Large intestine (tissue), 12 donors: ENCODE data around the gene DIP2C. TPM values are rescaled to one million over a fixed set of nuclear protein-coding genes. Genes with fewer than 3 reads are reported as not detected.

ENCODE experiments used
- DNase-seq, 2 donors: peaks; one replicate each; pipeline versions ENCODE4 v3.0.0 to v3.0.0-alpha.2; 2013
- H3K27ac ChIP-seq: one replicate; pipeline ENCODE4 v1.5.1; 2013; ENCODE audit warnings: low read length
- H3K27me3 ChIP-seq: 2 replicates; pipeline ENCODE4 v1.6.1; 2013; ENCODE audit warnings: low read length; ENCODE audit not compliant: control insufficient read depth, insufficient read depth
- H3K36me3 ChIP-seq: 2 replicates; pipeline ENCODE4 v1.6.1; 2013; ENCODE audit warnings: low read length; ENCODE audit not compliant: control insufficient read depth, insufficient read depth
- H3K4me1 ChIP-seq: one replicate; pipeline ENCODE4 v1.6.1; 2013; ENCODE audit warnings: low read length; ENCODE audit not compliant: control insufficient read depth, insufficient read depth
- H3K4me3 ChIP-seq: one replicate; pipeline ENCODE4 v1.5.1; 2013; ENCODE audit warnings: low read length
- H3K9me3 ChIP-seq: one replicate; pipeline ENCODE4 v1.6.1; 2013; ENCODE audit warnings: mild to moderate bottlenecking, low read depth, low read length, moderate library complexity; ENCODE audit not compliant: control insufficient read depth
- WGBS: methylation state at CpG from one replicate; pipeline ENCODE4 v1.1.5; 2013; ENCODE audit warnings: low lambda C conversion rate; ENCODE audit not compliant: insufficient coverage; 5-methylcytosine and 5-hydroxymethylcytosine counted together
- long read RNA-seq, 11 donors: transcript quantifications; one replicate each; lab custom pipeline, GENCODE V29; 2026
- polyA plus RNA-seq: library from polyadenylated mRNA; unstranded; fragments of 120-200 nt; gene quantifications from one replicate; pipeline ENCODE4 v1.2.1, GENCODE V29; 2013

Gene DIP2C, protein sequence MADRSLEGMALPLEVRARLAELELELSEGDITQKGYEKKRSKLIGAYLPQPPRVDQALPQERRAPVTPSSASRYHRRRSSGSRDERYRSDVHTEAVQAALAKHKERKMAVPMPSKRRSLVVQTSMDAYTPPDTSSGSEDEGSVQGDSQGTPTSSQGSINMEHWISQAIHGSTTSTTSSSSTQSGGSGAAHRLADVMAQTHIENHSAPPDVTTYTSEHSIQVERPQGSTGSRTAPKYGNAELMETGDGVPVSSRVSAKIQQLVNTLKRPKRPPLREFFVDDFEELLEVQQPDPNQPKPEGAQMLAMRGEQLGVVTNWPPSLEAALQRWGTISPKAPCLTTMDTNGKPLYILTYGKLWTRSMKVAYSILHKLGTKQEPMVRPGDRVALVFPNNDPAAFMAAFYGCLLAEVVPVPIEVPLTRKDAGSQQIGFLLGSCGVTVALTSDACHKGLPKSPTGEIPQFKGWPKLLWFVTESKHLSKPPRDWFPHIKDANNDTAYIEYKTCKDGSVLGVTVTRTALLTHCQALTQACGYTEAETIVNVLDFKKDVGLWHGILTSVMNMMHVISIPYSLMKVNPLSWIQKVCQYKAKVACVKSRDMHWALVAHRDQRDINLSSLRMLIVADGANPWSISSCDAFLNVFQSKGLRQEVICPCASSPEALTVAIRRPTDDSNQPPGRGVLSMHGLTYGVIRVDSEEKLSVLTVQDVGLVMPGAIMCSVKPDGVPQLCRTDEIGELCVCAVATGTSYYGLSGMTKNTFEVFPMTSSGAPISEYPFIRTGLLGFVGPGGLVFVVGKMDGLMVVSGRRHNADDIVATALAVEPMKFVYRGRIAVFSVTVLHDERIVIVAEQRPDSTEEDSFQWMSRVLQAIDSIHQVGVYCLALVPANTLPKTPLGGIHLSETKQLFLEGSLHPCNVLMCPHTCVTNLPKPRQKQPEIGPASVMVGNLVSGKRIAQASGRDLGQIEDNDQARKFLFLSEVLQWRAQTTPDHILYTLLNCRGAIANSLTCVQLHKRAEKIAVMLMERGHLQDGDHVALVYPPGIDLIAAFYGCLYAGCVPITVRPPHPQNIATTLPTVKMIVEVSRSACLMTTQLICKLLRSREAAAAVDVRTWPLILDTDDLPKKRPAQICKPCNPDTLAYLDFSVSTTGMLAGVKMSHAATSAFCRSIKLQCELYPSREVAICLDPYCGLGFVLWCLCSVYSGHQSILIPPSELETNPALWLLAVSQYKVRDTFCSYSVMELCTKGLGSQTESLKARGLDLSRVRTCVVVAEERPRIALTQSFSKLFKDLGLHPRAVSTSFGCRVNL (N-terminal part only)
- polyA plus RNA-seq: 16.5 TPM
- long read RNA-seq, donor 1, full-length matches to known transcripts: 1 of 1 reads
- long read RNA-seq, donor 1, partial matches to known transcripts: 0 of 1 reads
- long read RNA-seq, donor 1, other reads (novel, unspliced or antisense): 0 of 1 reads
- long read RNA-seq, donor 2: 0 reads
- long read RNA-seq, donor 3: 0 reads
- long read RNA-seq, donor 4: 0 reads
- long read RNA-seq, donor 5, full-length matches to known transcripts: 1 of 1 reads
- long read RNA-seq, donor 5, partial matches to known transcripts: 0 of 1 reads
- long read RNA-seq, donor 5, other reads (novel, unspliced or antisense): 0 of 1 reads
- long read RNA-seq, donor 6: 0 reads
- long read RNA-seq, donor 7: 0 reads
- long read RNA-seq, donor 8, full-length matches to known transcripts: 1 of 1 reads
- long read RNA-seq, donor 8, partial matches to known transcripts: 0 of 1 reads
- long read RNA-seq, donor 8, other reads (novel, unspliced or antisense): 0 of 1 reads
- long read RNA-seq, donor 9: 0 reads
- long read RNA-seq, donor 10: 0 reads
- long read RNA-seq, donor 11: 0 reads

DNA sequence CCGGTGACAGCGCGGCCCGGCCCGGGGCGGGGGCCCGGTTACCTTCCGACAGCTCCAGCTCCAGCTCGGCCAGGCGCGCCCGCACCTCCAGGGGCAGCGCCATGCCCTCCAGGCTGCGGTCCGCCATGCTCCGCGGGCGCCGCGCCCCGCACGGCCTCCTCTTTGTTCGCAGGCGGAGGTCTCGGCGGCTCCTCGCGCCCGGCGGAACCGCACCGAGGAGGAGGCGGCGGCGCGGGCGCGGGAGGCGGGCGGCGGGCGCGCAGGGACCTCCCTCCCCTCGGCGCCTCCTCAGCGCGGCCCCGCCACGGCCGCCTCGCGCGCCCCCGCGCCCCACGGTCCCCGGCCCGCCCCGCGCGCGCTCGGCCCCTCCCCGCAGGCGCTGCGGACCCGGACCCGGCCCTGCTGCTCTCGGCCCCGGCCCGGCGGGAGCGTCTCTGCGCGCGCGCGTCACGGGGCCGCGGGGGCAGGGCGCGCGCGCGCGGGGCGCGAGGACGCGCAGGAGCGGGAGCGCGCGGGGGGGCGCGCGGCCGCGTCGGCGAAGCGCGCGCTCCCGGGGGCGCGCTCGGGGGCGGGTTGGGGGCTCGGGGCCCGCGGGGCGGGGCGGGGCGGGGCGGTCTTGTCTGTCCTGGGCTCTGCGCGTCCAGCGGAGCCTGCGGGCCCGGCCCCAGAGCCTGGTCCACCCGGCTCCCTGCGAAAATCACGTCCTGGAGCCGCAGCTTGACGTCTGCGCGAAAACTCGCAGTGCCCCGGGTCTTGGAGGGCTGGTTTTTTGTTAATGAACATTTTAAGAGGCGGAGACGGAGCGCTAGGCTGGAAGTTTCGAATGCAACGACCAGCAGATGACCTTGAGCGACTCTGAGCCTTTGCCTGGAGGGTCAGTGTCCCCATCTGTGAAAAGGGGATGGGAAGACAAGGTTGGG, at the start of gene DIP2C:
TSS of gene DIP2C (minus strand) at position 217 of the 920 bp plus-strand sequence. CDS start at position 127, 90 bp downstream.
- no peaks in the 10 kb centered on the region for H3K27me3 ChIP-seq
- peak within 1 kb of the TSS; percentile 76 for H3K4me3 ChIP-seq
- no peaks in the 10 kb centered on the region for H3K36me3 ChIP-seq
- peak; percentile 64 to 84 for DNase-seq
- WGBS: no CpG with 5 or more reads among the region's 137 CpGs
- H3K9me3 ChIP-seq: peaks cover 4% of the 10 kb centered on the region
- H3K27ac ChIP-seq: peak within 1 kb of the TSS; percentile 83
- H3K4me1 ChIP-seq: peaks cover 11% of the 10 kb centered on the region

DNA sequence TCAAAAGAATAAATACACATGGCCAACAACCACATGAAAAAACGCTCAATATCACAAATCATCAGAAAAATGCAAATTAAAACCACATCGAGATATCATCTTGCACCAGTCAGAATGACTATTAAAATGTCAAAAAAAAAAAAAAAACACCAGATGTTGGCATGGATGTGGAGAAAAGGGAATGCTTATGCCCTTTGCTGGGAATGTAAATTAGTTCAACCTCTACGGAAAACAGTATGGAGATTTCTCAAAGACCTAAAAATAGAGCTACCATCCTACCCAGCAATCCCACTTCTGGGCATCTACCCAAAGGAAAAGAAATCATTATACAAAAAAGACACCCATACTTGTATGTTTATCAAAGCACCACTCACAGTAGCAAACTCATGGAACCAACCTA, 45.0 kb upstream of the DIP2C start:
- no peaks in the 10 kb centered on the region for H3K27me3 ChIP-seq
- no CpG with 5 or more reads among the region's 3 CpGs for WGBS
- H3K4me1 ChIP-seq: no peaks in the 10 kb centered on the region
- H3K4me3 ChIP-seq: no peak overlapping the region
- no peaks in the 10 kb centered on the region for H3K36me3 ChIP-seq
- peaks cover 6% of the 10 kb centered on the region for H3K9me3 ChIP-seq
- DNase-seq: no peak
- H3K27ac ChIP-seq: no peak overlapping the region

- H3K27me3 ChIP-seq: no peaks in the 10 kb centered on the region
- no peak overlapping the region for H3K4me3 ChIP-seq
- no peak overlapping the region for H3K27ac ChIP-seq
- no peaks in the 10 kb centered on the region for H3K36me3 ChIP-seq
- H3K4me1 ChIP-seq: no peaks in the 10 kb centered on the region
- DNase-seq: no peak
- 72% methylated on average over 3 of the region's 9 CpGs for WGBS
- H3K9me3 ChIP-seq: peaks cover 6% of the 10 kb centered on the region
Measured at GRCh38 chr10:733086-733485, 43.6 kb upstream of the DIP2C start.

GRCh38 chr10:729213-729612, 39.7 kb upstream of the DIP2C start:
- no peak for DNase-seq
- no peak overlapping the region for H3K27ac ChIP-seq
- no peaks in the 10 kb centered on the region for H3K36me3 ChIP-seq
- no peaks in the 10 kb centered on the region for H3K4me1 ChIP-seq
- peaks cover 6% of the 10 kb centered on the region for H3K9me3 ChIP-seq
- H3K4me3 ChIP-seq: no peak overlapping the region
- no CpG with 5 or more reads among the region's 8 CpGs for WGBS
- H3K27me3 ChIP-seq: no peaks in the 10 kb centered on the region

DNA sequence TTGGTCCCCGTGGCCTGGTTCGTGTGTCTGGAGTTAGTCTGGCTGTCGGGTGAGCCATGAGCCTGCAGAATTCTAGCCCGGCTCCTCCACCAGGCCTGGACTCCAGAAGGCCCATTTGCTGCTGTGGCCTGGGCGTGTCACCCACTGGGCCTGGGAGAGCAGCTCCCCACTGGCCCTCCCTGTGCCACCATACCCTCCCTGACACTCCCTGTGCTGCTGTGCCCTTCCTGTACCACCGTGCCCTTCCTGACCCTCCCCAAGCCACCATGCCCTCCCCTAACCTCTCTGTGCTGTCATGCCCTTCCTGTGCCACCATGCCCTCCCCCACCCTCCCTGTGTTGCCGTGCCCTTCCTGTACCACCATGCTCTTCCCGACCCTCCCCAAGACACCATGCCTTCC, 39.1 kb upstream of the DIP2C start:
- no peaks in the 10 kb centered on the region for H3K4me1 ChIP-seq
- no peaks in the 10 kb centered on the region for H3K27me3 ChIP-seq
- H3K36me3 ChIP-seq: no peaks in the 10 kb centered on the region
- H3K27ac ChIP-seq: no peak overlapping the region
- no peak overlapping the region for H3K4me3 ChIP-seq
- H3K9me3 ChIP-seq: peaks cover 6% of the 10 kb centered on the region
- WGBS: no CpG with 5 or more reads among the region's 8 CpGs
- no peak for DNase-seq

GRCh38 chr10:727162-727790, 37.8 kb upstream of the DIP2C start:
- H3K27me3 ChIP-seq: no peaks in the 10 kb centered on the region
- H3K4me3 ChIP-seq: no peak overlapping the region
- WGBS: no CpG with 5 or more reads among the region's 15 CpGs
- no peak overlapping the region for H3K27ac ChIP-seq
- no peak for DNase-seq
- no peaks in the 10 kb centered on the region for H3K36me3 ChIP-seq
- no peaks in the 10 kb centered on the region for H3K4me1 ChIP-seq
- H3K9me3 ChIP-seq: peaks cover 3% of the 10 kb centered on the region

DNA sequence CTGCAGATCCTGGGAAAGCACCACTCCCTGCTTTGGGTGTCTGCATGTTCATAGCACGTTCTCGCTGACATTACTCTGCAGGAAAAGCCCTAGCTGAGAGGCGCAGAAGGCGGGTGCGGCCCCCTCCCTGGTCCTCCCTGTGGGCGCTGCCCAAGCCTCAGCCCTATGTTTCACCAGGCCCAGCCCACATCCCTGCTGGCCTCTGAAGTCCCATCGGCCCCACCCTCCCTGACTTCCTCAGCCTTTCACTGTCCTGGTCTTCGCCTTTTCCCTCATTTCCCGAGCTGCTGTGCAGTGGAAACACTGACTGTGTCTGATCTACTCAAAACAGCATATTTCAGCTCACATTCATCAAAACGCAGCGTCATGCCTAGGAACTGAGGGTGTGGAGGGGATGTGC, 36.3 kb upstream of the DIP2C start:
- Histone ChIP-seq H3K27ac (no peak overlapping the region), H3K4me1 (no peaks in the 10 kb centered on the region), H3K36me3 (no peaks in the 10 kb centered on the region), H3K4me3 (no peak overlapping the region), H3K27me3 (no peaks in the 10 kb centered on the region), H3K9me3 (peaks cover 3% of the 10 kb centered on the region)
- DNase-seq: no peak
- no CpG with 5 or more reads among the region's 11 CpGs for WGBS

DNA sequence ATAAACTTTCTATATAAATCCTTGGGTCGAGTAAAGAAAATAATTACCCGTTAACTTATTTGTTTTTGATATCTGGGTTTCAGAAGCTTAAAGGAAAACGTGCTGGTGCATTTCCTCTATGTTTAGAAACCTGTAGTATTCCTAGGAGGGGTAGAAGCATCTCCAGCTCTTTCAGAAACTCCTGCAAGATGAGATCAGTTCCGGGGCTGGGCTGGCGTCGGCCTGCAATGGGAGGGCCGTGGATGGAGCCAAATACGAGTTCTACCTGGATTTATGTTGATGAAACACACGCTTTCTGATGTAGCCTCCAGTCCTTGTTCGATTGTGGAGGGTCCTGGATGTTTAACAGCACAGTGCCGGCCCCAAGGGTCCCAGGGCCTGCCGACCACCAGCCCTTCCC, 35.8 kb upstream of the DIP2C start:
- no CpG with 5 or more reads among the region's 12 CpGs for WGBS
- H3K4me3 ChIP-seq: no peak overlapping the region
- H3K4me1 ChIP-seq: no peaks in the 10 kb centered on the region

More for the DNA sequence above, 35.8 kb upstream of the DIP2C start:
- no peak for DNase-seq
- no peaks in the 10 kb centered on the region for H3K27me3 ChIP-seq
- H3K36me3 ChIP-seq: no peaks in the 10 kb centered on the region
- no peak overlapping the region for H3K27ac ChIP-seq
- H3K9me3 ChIP-seq: peaks cover 3% of the 10 kb centered on the region
